Measurements from ENCODE around the gene HOXD3. TPM values are rescaled to one million over a fixed set of nuclear protein-coding genes. Genes with fewer than 3 reads are reported as not detected.

Gene HOXD3
- total RNA-seq, 2 experiments from 2014 or later: not detected

- Histone ChIP-seq H3K4me3 (ENCODE audit: low read length) (no peak overlapping the region), H3K9me3 (ENCODE audit: control insufficient read depth in 1 of 2, insufficient read depth in 1 of 2, low read length in 2 of 2) (peaks cover 0 to 27% of the 10 kb centered on the region in 2 experiments), H3K27ac (ENCODE audit: low read depth in 1 of 2, low read length in 2 of 2) (no peak overlapping the region), H3K4me1 (ENCODE audit: insufficient read depth, low read length) (peaks cover 19% of the 10 kb centered on the region), H3K27me3 (ENCODE audit: control insufficient read depth in 1 of 2, insufficient read depth in 2 of 2, low read length in 2 of 2) (peaks cover 79 to 100% of the 10 kb centered on the region in 2 experiments), H3K36me3 (ENCODE audit: insufficient read depth, low read length) (no peaks in the 10 kb centered on the region)
- Mint-ChIP-seq H3K9me3 (no peaks in the 10 kb centered on the region), H3K27me3 (peaks cover 96% of the 10 kb centered on the region), H3K4me1 (ENCODE audit: low read depth) (peaks cover 27% of the 10 kb centered on the region), H3K27ac (no peak overlapping the region), H3K4me3 (peak overlapping the region; percentile 35), H3K36me3 (ENCODE audit: low read depth) (no peaks in the 10 kb centered on the region)
- intact Hi-C loops (cut with DNase I, micrococcal nuclease): loop anchor here in 1 of 2 experiments (10.0 kb wide), 1 partner anchor 50 kb away; the partner anchor contains the start of genes HOXD8 and HOXD9
- DNase-seq (no peak), ATAC-seq (ENCODE audit: poor library complexity) (no peak)
- ChIA-PET POLR2A (no interaction called here), CTCF (no interaction called here)
- no peak for TF ChIP-seq CTCF (IDR thresholded peaks at IDR 0.05)
Observed at GRCh38 chr2:176174824-176175708, 18.0 kb downstream of the HOXD3 start.

- H3K4me1 ChIP-seq (ENCODE audit: insufficient read depth, low read length): peaks cover 19% of the 10 kb centered on the region
- no peak overlapping the region for H3K27ac ChIP-seq (ENCODE audit: low read depth in 1 of 2, low read length in 2 of 2)
- H3K4me1 Mint-ChIP-seq (ENCODE audit: low read depth): peaks cover 27% of the 10 kb centered on the region
- no peak overlapping the region for H3K27ac Mint-ChIP-seq
- H3K36me3 ChIP-seq (ENCODE audit: insufficient read depth, low read length): no peaks in the 10 kb centered on the region
- no peaks in the 10 kb centered on the region for H3K36me3 Mint-ChIP-seq (ENCODE audit: low read depth)
- ChIA-PET CTCF (no interaction called here), POLR2A (interaction anchor here (1.1 kb wide), 1 partner anchor 11 kb away, joined by 3 read pairs; no protein-coding TSS in a partner anchor)
- H3K4me3 ChIP-seq (ENCODE audit: low read length): no peak overlapping the region
- DNase-seq (no peak), ATAC-seq (ENCODE audit: poor library complexity) (no peak)
- H3K9me3 Mint-ChIP-seq: no peaks in the 10 kb centered on the region
- intact Hi-C loops (cut with DNase I, micrococcal nuclease): loop anchor here in 1 of 2 experiments (10.0 kb wide), 1 partner anchor 51 kb away; the partner anchor contains the start of genes HOXD8 and HOXD9
- TF ChIP-seq CTCF (IDR thresholded peaks at IDR 0.05): no peak
- peaks cover 0 to 27% of the 10 kb centered on the region in 2 experiments for H3K9me3 ChIP-seq (ENCODE audit: control insufficient read depth in 1 of 2, insufficient read depth in 1 of 2, low read length in 2 of 2)
- H3K27me3 ChIP-seq (ENCODE audit: control insufficient read depth in 1 of 2, insufficient read depth in 2 of 2, low read length in 2 of 2): peaks cover 78 to 100% of the 10 kb centered on the region in 2 experiments
- H3K4me3 Mint-ChIP-seq: no peak overlapping the region
- peaks cover 96% of the 10 kb centered on the region for H3K27me3 Mint-ChIP-seq
Observed at GRCh38 chr2:176175709-176176607, 18.9 kb downstream of the HOXD3 start.

- Histone ChIP-seq H3K27me3 (ENCODE audit: control insufficient read depth in 1 of 2, insufficient read depth in 2 of 2, low read length in 2 of 2) (peaks cover 68 to 98% of the 10 kb centered on the region in 2 experiments), H3K4me1 (ENCODE audit: insufficient read depth, low read length) (peaks cover 15% of the 10 kb centered on the region), H3K36me3 (ENCODE audit: insufficient read depth, low read length) (no peaks in the 10 kb centered on the region), H3K4me3 (ENCODE audit: low read length) (no peak overlapping the region), H3K9me3 (ENCODE audit: control insufficient read depth in 1 of 2, insufficient read depth in 1 of 2, low read length in 2 of 2) (peaks cover 0 to 12% of the 10 kb centered on the region in 2 experiments), H3K27ac (ENCODE audit: low read depth in 1 of 2, low read length in 2 of 2) (no peak overlapping the region)
- POLR2A ChIA-PET: no interaction called here
- intact Hi-C loops (cut with DNase I, micrococcal nuclease): loop anchor here in 1 of 2 experiments (10.0 kb wide), 1 partner anchor 53 kb away; the partner anchor contains the start of genes HOXD8 and HOXD9
- Mint-ChIP-seq H3K4me3 (no peak overlapping the region), H3K36me3 (ENCODE audit: low read depth) (no peaks in the 10 kb centered on the region), H3K27ac (no peak overlapping the region), H3K9me3 (no peaks in the 10 kb centered on the region), H3K4me1 (ENCODE audit: low read depth) (peaks cover 20% of the 10 kb centered on the region), H3K27me3 (peaks cover 96% of the 10 kb centered on the region)
- no peak for ATAC-seq (ENCODE audit: poor library complexity)
- no peak for DNase-seq
- CTCF ChIA-PET: no interaction called here
- TF ChIP-seq CTCF (IDR thresholded peaks at IDR 0.05): no peak
Observed at GRCh38 chr2:176177580-176178037, 20.5 kb downstream of the HOXD3 start.

Measured in CD4-positive, alpha-beta T cell (primary cell).